ENCODE data around the gene SGIP1.
"Not testable (repeated sequence)": the region's sequence is repeated elsewhere in the genome, so short reads cannot be mapped to it uniquely, and the experiment has no call there.

Gene SGIP1

DNA sequence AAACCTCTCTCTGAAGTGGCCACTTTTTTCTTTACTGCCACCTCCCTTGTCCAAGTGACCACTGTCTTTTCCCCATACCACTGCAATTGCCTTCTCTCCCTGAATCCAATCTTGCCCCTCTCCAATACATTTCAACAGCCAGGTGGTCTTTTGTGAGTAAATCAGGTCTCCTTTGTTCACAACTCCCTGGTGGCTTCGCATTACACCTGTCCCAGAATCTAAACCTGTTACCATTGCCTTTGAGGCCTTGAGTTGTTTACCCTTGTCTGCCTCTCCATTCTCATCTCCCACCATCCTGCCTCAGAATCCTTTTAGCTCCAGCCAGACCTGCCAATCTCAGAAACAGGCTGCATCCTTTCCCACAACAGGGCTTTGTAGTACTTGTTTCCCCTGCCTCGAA, 196.5 kb downstream of the SGIP1 start:
- TF ChIP-seq, protein P1, sequence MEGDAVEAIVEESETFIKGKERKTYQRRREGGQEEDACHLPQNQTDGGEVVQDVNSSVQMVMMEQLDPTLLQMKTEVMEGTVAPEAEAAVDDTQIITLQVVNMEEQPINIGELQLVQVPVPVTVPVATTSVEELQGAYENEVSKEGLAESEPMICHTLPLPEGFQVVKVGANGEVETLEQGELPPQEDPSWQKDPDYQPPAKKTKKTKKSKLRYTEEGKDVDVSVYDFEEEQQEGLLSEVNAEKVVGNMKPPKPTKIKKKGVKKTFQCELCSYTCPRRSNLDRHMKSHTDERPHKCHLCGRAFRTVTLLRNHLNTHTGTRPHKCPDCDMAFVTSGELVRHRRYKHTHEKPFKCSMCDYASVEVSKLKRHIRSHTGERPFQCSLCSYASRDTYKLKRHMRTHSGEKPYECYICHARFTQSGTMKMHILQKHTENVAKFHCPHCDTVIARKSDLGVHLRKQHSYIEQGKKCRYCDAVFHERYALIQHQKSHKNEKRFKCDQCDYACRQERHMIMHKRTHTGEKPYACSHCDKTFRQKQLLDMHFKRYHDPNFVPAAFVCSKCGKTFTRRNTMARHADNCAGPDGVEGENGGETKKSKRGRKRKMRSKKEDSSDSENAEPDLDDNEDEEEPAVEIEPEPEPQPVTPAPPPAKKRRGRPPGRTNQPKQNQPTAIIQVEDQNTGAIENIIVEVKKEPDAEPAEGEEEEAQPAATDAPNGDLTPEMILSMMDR (IDR thresholded peaks at IDR 0.05; ENCODE audit: low read depth, low read length): no peak
- no peaks in the 10 kb centered on the region for H3K9me3 ChIP-seq
- H3K4me1 ChIP-seq: no peaks in the 10 kb centered on the region
- H3K4me3 ChIP-seq (ENCODE audit: low read depth, low read length): no peak overlapping the region
- no peak for DNase-seq
- no peaks in the 10 kb centered on the region for H3K27me3 ChIP-seq
- H3K36me3 ChIP-seq: no peaks in the 10 kb centered on the region

DNA sequence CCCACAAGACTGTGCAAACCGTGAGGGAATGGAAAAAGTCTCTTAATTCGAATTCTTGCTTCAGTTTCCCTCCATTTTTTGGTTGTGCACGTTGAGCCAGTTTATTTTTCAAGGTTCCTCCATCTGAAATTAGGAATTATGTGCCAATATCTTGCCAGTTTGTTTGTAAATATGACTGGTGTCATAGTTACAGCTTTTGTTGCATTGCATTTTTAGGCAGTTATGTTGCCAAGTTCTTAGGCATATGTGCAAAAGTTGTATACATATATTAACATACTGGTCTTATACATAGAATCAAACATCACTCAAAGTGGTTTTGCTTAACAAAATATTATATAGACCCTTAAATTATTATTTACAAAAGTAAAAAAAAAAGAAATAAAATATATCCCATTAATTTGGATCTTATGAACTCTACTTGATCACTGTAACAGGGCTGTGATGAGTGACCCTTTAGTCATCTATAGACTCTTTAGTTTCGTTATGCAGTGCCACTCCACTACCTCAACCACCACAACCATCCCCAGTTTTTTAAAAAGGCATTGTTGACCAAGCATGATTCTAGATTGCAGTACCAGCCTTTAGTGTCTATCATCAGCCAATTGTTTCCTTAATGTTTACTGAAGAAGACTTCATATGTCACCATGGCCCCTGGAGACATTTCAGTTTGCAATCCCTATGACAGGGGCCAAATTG, 197.4 kb downstream of the SGIP1 start:
- Histone ChIP-seq H3K4me1 (no peaks in the 10 kb centered on the region), H3K27me3 (no peaks in the 10 kb centered on the region), H3K36me3 (no peaks in the 10 kb centered on the region), H3K4me3 (ENCODE audit: low read depth, low read length) (no peak overlapping the region), H3K9me3 (no peaks in the 10 kb centered on the region)
- DNase-seq: no peak
- TF ChIP-seq, protein P1 (IDR thresholded peaks at IDR 0.05; ENCODE audit: low read depth, low read length): no peak

DNA sequence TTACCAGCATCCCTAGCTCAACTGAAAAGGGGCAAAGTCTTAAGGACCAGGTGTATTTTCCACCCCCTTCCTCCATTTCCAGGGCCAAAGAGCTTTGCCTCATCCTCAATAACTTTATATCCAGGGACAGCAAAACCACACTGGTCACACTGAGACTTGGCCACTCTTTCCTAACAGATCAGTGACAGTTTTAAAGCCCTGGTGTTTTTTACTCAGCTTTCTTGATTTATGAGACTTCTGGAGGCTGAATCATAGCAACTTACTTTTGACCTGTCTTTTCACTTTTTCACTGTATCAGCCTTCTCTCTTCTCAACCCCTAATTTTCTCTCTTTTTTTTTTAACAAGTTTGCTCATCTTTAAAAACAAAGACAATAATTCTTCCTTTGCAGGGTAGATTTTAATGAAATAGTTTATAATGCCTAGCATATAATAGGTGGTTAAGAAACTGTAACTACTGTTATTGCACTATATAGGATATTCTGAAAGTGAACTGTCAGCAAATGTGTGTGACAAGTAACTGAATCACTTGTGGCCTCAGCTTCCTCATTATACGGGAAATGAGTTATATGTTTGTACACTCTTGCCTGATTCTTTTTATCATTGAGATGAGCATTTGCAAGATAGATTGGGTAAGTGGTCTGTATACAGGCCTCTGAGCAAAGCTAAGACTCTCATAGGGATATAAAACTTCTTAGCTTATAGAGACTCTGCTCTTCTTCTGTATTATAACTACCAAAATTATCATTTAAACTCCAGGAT, 198.6 kb downstream of the SGIP1 start:
- no peaks in the 10 kb centered on the region for H3K9me3 ChIP-seq
- no peaks in the 10 kb centered on the region for H3K27me3 ChIP-seq
- no peak overlapping the region for H3K4me3 ChIP-seq (ENCODE audit: low read depth, low read length)
- DNase-seq: no peak
- no peaks in the 10 kb centered on the region for H3K4me1 ChIP-seq
- TF ChIP-seq, protein P1 (IDR thresholded peaks at IDR 0.05; ENCODE audit: low read depth, low read length): no peak
- no peaks in the 10 kb centered on the region for H3K36me3 ChIP-seq

DNA sequence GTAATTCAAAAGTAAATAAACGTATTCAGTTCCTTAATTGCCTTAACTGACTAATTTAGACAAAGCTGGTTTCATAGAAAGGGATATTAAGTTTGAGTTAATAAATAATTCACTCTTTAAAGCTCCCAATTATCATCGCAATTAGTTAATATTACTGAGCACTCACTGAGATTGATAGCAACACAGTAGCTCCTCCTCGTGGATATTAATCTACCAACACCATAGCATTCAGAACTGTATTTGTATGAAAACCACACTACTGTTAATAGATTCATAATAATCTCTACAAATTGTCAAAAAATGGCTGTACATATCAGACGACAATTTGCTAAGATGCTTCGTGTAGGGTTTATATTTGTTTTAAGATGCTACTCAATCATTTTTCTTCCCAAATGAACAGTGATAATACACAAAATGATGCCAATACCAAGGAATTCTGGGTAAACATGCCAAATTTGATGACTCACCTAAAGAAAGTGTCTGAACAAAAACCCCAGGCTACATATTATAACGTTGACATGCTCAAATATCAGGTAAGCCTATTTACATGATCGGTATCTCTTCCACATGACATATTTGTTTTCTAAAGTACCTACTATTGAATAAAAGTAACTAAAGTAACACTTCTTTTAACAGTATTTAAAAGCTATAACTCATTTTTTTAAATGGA, 199.5 kb downstream of the SGIP1 start:
- DNase-seq: no peak
- TF ChIP-seq, protein P1 (IDR thresholded peaks at IDR 0.05; ENCODE audit: low read depth, low read length): peak; percentile 33
- no peak overlapping the region for H3K4me3 ChIP-seq (ENCODE audit: low read depth, low read length)
- no peaks in the 10 kb centered on the region for H3K36me3 ChIP-seq
- no peaks in the 10 kb centered on the region for H3K4me1 ChIP-seq
- no peaks in the 10 kb centered on the region for H3K27me3 ChIP-seq
- H3K9me3 ChIP-seq: no peaks in the 10 kb centered on the region

DNA sequence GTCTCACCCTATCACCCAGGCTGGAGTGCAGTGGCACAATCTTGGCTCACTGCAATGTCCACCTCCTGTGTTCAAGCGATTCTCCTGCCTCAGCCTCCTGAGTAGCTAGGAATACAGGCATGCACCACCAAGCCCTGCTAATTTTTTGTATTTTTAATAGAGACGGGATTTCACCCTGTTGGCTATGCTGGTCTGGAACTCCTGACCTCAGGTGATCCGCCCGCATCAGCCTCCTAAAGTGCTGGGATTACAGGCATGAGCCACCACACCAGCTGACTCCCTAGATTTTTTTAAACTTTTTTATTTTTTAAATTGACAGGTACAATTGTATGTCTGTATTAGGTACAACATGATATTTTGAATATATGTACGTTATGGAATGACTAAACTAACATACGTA, 200.6 kb downstream of the SGIP1 start:
- DNase-seq; H3K27me3 ChIP-seq; H3K4me1 ChIP-seq; H3K36me3 ChIP-seq; H3K9me3 ChIP-seq; H3K4me3 ChIP-seq (ENCODE audit: low read depth, low read length): not testable (repeated sequence)

DNA sequence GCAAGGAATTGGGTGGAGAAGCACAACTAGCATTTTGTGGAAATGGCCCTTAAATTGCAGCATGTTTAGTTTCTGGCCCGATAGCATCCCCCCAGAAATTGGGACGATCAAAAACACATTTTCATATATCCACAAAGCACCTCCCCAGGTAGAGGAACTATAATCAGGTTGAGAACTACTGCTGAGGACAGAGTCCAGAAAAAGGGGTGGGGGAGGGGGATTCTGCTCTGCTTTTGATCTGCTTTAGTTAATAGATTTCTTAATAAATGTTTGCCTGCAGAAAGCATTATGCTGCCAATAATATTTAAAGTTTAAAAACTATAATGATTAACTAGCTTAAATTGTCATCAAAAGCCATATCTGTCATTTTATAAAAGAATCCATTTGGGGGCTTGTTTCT, 203.9 kb downstream of the SGIP1 start:
- DNase-seq: no peak
- no peak overlapping the region for H3K4me3 ChIP-seq (ENCODE audit: low read depth, low read length)
- H3K27me3 ChIP-seq: no peaks in the 10 kb centered on the region
- TF ChIP-seq, protein P1 (IDR thresholded peaks at IDR 0.05; ENCODE audit: low read depth, low read length): no peak
- no peaks in the 10 kb centered on the region for H3K4me1 ChIP-seq
- H3K9me3 ChIP-seq: no peaks in the 10 kb centered on the region
- no peaks in the 10 kb centered on the region for H3K36me3 ChIP-seq
